Activated CD4-positive, alpha-beta memory T cell treated with anti-CD3 and anti-CD28 coated beads for 36 hours (primary cell): ENCODE results near the gene LIAS. TPM values are rescaled to one million over a fixed set of nuclear protein-coding genes. Genes with fewer than 3 reads are reported as not detected.

ENCODE experiments used
- CTCF ChIA-PET: fragments of 350-600 bp; sonication (Branson Sonifier 250); formaldehyde crosslinking; loops from one replicate; lab custom pipeline; 2021; ENCODE audit warnings: antibody characterized with exemption, inconsistent platforms; lab: Charles Lee
- POLR2A ChIA-PET: fragments of 350-600 bp; sonication (Branson Sonifier 250); formaldehyde crosslinking; loops from one replicate; lab custom pipeline; 2021; ENCODE audit warnings: antibody characterized with exemption; lab: Charles Lee
- DNase-seq: peaks from one replicate; pipeline ENCODE4 v3.0.0-alpha.2; 2020
- H3K27ac Mint-ChIP-seq: one replicate; pipeline ENCODE4 v1.8.0; 2021; ENCODE audit warnings: mixed read lengths
- H3K27me3 Mint-ChIP-seq: one replicate; pipeline ENCODE4 v1.8.0; 2021; ENCODE audit warnings: mixed read lengths
- H3K36me3 Mint-ChIP-seq: one replicate; pipeline ENCODE4 v1.8.0; 2021; ENCODE audit warnings: mixed read lengths
- H3K4me1 Mint-ChIP-seq: one replicate; pipeline ENCODE4 v1.8.0; 2021; ENCODE audit warnings: low read depth, mixed read lengths
- H3K4me3 Mint-ChIP-seq: one replicate; pipeline ENCODE4 v1.8.0; 2021; ENCODE audit warnings: mild to moderate bottlenecking, mixed read lengths
- H3K9me3 Mint-ChIP-seq: one replicate; pipeline ENCODE4 v1.8.0; 2021; ENCODE audit warnings: mixed read lengths
- intact Hi-C: fragments of 100-400 bp; cut with micrococcal nuclease; formaldehyde crosslinking; loops from one replicate; pipeline ENCODE4 v1.15.1; 2023
- microRNA-seq: library from miRNA; unstranded; fragments of <30 nt; microRNA quantifications from one replicate; pipeline ENCODE4 v1.2.0, GENCODE V29; 2022; ENCODE audit warnings: borderline number of aligned reads, borderline microRNAs expressed, borderline replicate concordance
- total RNA-seq, 2 experiments: library from RNA; stranded (reverse); gene quantifications; one replicate each; pipeline ENCODE4 v1.2.3, GENCODE V29; 2021

The LIAS gene
- total RNA-seq, 2 experiments from 2014 or later: 23.2 to 23.7 TPM

GRCh38 chr4:39525822-39526690, 67.2 kb downstream of the LIAS start:
- Mint-ChIP-seq H3K4me1 (peaks cover 18% of the 10 kb centered on the region), H3K27ac (peak overlapping the region; percentile 75), H3K4me3 (peak overlapping the region; percentile 99), H3K36me3 (peaks cover 8% of the 10 kb centered on the region), H3K27me3 (no peaks in the 10 kb centered on the region), H3K9me3 (peaks cover 11% of the 10 kb centered on the region)
- POLR2A ChIA-PET: no interaction called here
- intact Hi-C loops: loop anchor here (2.0 to 10.0 kb wide), 3 partner anchors 171 to 531 kb away; partner anchors contain the start of genes N4BP2 and PDS5A
- DNase-seq: no peak
- CTCF ChIA-PET: interaction anchor here (0.8 to 2.6 kb wide), 2 partner anchors 57 to 71 kb away, joined by 3 to 9 read pairs; no protein-coding TSS in a partner anchor

GRCh38 chr4:39526765-39527295, 68.0 kb downstream of the LIAS start:
- ChIA-PET CTCF (interaction anchor here (0.8 to 2.6 kb wide), 5 partner anchors 9 to 671 kb away, joined by 3 to 9 read pairs (median 3); no protein-coding TSS in a partner anchor), POLR2A (interaction anchor here (0.6 to 1.4 kb wide), 4 partner anchors 68 to 426 kb away, joined by 6 to 14 read pairs (median 12); partner anchors contain the start of genes LIAS, RPL9, SMIM14 and UBE2K)
- Mint-ChIP-seq H3K36me3 (peaks cover 15% of the 10 kb centered on the region), H3K4me3 (peak overlapping the region; percentile 99), H3K27me3 (no peaks in the 10 kb centered on the region), H3K9me3 (peaks cover 19% of the 10 kb centered on the region), H3K27ac (peak overlapping the region; percentile 75), H3K4me1 (peaks cover 18% of the 10 kb centered on the region)
- DNase-seq: peak; percentile 64
- intact Hi-C loops: loop anchor here (1.0 to 10.0 kb wide), 6 partner anchors 68 to 530 kb away; partner anchors contain the start of genes LIAS, N4BP2, PDS5A and SMIM14

- Mint-ChIP-seq H3K27ac (peak within 1 kb of the TSS; percentile 90), H3K9me3 (peaks cover 25% of the 10 kb centered on the region), H3K27me3 (no peaks in the 10 kb centered on the region), H3K4me1 (peaks cover 18% of the 10 kb centered on the region), H3K36me3 (peaks cover 21% of the 10 kb centered on the region), H3K4me3 (peak within 1 kb of the TSS; percentile 99)
- peak; percentile 94 for DNase-seq
- intact Hi-C loops: loop anchor here (1.0 to 10.0 kb wide), 6 partner anchors 68 to 529 kb away; partner anchors contain the start of genes LIAS, N4BP2, PDS5A and SMIM14
- ChIA-PET CTCF (interaction anchor here (1.0 to 2.6 kb wide), 4 partner anchors 9 to 672 kb away, joined by 3 to 9 read pairs (median 4); no protein-coding TSS in a partner anchor), POLR2A (interaction anchor here (0.6 to 1.4 kb wide), 4 partner anchors 69 to 425 kb away, joined by 6 to 14 read pairs (median 12); partner anchors contain the start of genes LIAS, RPL9, SMIM14 and UBE2K)
Measured at GRCh38 chr4:39527296-39528060, 68.6 kb downstream of the LIAS start, which contains the start of gene UGDH. Gene UGDH (minus strand): TSS chr4:39527439. CDS start chr4:39521512, 5,927 bp downstream.

- no peaks in the 10 kb centered on the region for H3K27me3 Mint-ChIP-seq
- ChIA-PET CTCF (interaction anchor here (1.0 to 2.6 kb wide), 3 partner anchors 8 to 59 kb away, joined by 3 to 9 read pairs (median 6); no protein-coding TSS in a partner anchor), POLR2A (interaction anchor here (1.2 to 1.4 kb wide), 3 partner anchors 69 to 170 kb away, joined by 12 to 14 read pairs (median 13); partner anchors contain the start of genes LIAS, RPL9, SMIM14 and UBE2K)
- H3K4me3 Mint-ChIP-seq: peak overlapping the region; percentile 99
- no peak for DNase-seq
- H3K4me1 Mint-ChIP-seq: peaks cover 18% of the 10 kb centered on the region
- peaks cover 27% of the 10 kb centered on the region for H3K36me3 Mint-ChIP-seq
- H3K27ac Mint-ChIP-seq: peak overlapping the region; percentile 50
- H3K9me3 Mint-ChIP-seq: peaks cover 28% of the 10 kb centered on the region
- intact Hi-C loops: loop anchor here (5.0 to 10.0 kb wide), 2 partner anchors 173 to 449 kb away; partner anchors contain the start of gene PDS5A
Measured at GRCh38 chr4:39528061-39528465, 69.2 kb downstream of the LIAS start.

Small RNA genes lying within 50 kb of the gene (microRNA-seq; reads per million reads assigned to microRNA genes)
- gene MIR5591: not detected

Other genes starting within 250 kb of the LIAS start
- 10 to 100 TPM; 86.7 to 89.4 TPM for gene RFC1, start 92.7 kb upstream of the LIAS start, total RNA-seq
- not detected for gene KLB, start 52.1 kb upstream of the LIAS start, total RNA-seq
- 1,000 to 10,000 TPM; 2,178 to 2,222 TPM for gene RPL9, start 134 bp upstream of the LIAS start, total RNA-seq
- 10 to 100 TPM; 28.7 to 32.9 TPM for gene UGDH, start 68.4 kb downstream of the LIAS start, total RNA-seq
- 1 to 10 TPM; 4.9 to 5.6 TPM for gene SMIM14, start 179.8 kb downstream of the LIAS start, total RNA-seq
- 10 to 100 TPM; 81.4 to 83.5 TPM for gene UBE2K, start 239.1 kb downstream of the LIAS start, total RNA-seq